LNCaP clone FGC (cell line): ENCODE results near the gene GABRB3.
A peak's percentile ranks its signal among the peaks of the same experiment; 100 is the strongest.

Source experiments
- DNase-seq: peaks from one replicate; pipeline ENCODE4 v3.0.0-alpha.2; 2011; ENCODE audit warnings: low read depth
- H3K4me3 ChIP-seq: 2 replicates; pipeline ENCODE4 v1.5.1; 2011; ENCODE audit warnings: mild to moderate bottlenecking, low read depth, low read length, control low read depth
- CTCF ChIP-seq: IDR thresholded peaks from 2 replicates; pipeline ENCODE4 v1.5.1; 2012; ENCODE audit warnings: mild to moderate bottlenecking; ENCODE audit not compliant: control insufficient read depth, insufficient read depth; ENCODE audit errors: extremely low read depth

The GABRB3 gene

GRCh38 chr15:26667222-26667988 is 105.5 kb downstream of the GABRB3 start:
- TF ChIP-seq CTCF: no peak
- DNase-seq: peak; percentile 21
- no peak overlapping the region for H3K4me3 ChIP-seq

- H3K4me3 ChIP-seq: no peak overlapping the region
- DNase-seq: no peak
- TF ChIP-seq CTCF: no peak
Measured at GRCh38 chr15:26665957-26666791, 106.7 kb downstream of the GABRB3 start.

GRCh38 chr15:26662283-26662682 is 110.6 kb downstream of the GABRB3 start:
- DNase-seq: no peak
- TF ChIP-seq CTCF: no peak
- no peak overlapping the region for H3K4me3 ChIP-seq

- no peak for TF ChIP-seq CTCF
- no peak for DNase-seq
- H3K4me3 ChIP-seq: no peak overlapping the region
Measured at GRCh38 chr15:26661748-26662147, 111.1 kb downstream of the GABRB3 start.

- DNase-seq: no peak
- TF ChIP-seq CTCF: no peak
- no peak overlapping the region for H3K4me3 ChIP-seq
Measured at GRCh38 chr15:26661107-26661506, 111.8 kb downstream of the GABRB3 start.

- no peak overlapping the region for H3K4me3 ChIP-seq
- no peak for TF ChIP-seq CTCF
- DNase-seq: no peak
Measured at GRCh38 chr15:26660241-26660640, 112.6 kb downstream of the GABRB3 start.

GRCh38 chr15:26658290-26658689 is 114.6 kb downstream of the GABRB3 start:
- H3K4me3 ChIP-seq: no peak overlapping the region
- TF ChIP-seq CTCF: no peak
- no peak for DNase-seq
